NCI-H2107 treated with DMSO at 0.1 percent for 48 hours (cell line): Measurements from ENCODE around the gene RALY.
"Not testable (repeated sequence)": the region's sequence is repeated elsewhere in the genome, so short reads cannot be mapped to it uniquely, and the experiment has no call there.

Experiments
- DNase-seq: peaks from one replicate; lab custom pipeline; 2025; ENCODE audit not compliant: unreplicated experiment; lab: John Stamatoyannopoulos, UW

Gene RALY

DNA sequence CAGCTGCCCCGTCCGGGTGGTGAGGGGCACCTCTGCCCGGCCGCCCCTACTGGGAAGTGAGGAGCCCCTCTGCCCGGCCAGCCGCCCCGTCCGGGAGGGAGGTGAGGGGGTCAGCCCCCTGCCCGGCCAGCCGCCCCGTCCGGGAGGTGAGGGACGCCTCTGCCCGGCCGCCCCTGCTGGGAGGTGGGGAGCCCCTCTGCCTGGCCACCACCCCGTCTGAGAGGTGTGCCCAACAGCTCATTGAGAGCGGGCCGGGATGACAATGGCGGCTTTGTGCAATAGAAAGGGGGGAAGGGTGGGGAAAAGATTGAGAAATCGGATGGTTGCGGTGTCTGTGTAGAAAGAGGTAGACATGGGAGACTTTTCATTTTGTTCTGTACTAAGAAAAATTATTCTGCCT is 139.2 kb downstream of the RALY start:
- DNase-seq = not testable (repeated sequence)

- DNase-seq = not testable (repeated sequence)
Observed at GRCh38 chr20:34133365-34133860, 139.7 kb downstream of the RALY start.
